ENCODE results near the gene RAD51AP2.
"Not testable (repeated sequence)": the region's sequence is repeated elsewhere in the genome, so short reads cannot be mapped to it uniquely, and the experiment has no call there.

Gene RAD51AP2
- total RNA-seq: 0 reads per million in 2 experiments

- no peak for DNase-seq (ENCODE audit: low read depth)
These were observed at the start of gene RAD51AP2 for GRCh38 chr2:17518212-17519154. Gene RAD51AP2, minus strand, starts transcription at chr2:17518440. Its CDS starts 25 bp downstream, at chr2:17518415.

- not testable (repeated sequence) for DNase-seq (ENCODE audit: low read depth)
These were observed 47.5 kb upstream of the RAD51AP2 start for GRCh38 chr2:17565726-17566125.

- DNase-seq (ENCODE audit: low read depth): no peak
These were observed 40.6 kb upstream of the RAD51AP2 start for GRCh38 chr2:17558878-17559277.

- DNase-seq (ENCODE audit: low read depth): no peak
These were observed 39.8 kb upstream of the RAD51AP2 start for GRCh38 chr2:17558053-17558452.

- no peak for DNase-seq (ENCODE audit: low read depth)
These were observed 39.4 kb upstream of the RAD51AP2 start for GRCh38 chr2:17557596-17557995.

GRCh38 chr2:17555150-17555549 is 36.9 kb upstream of the RAD51AP2 start:
- DNase-seq (ENCODE audit: low read depth): no peak

- no peak for DNase-seq (ENCODE audit: low read depth)
These were observed 32.7 kb upstream of the RAD51AP2 start for GRCh38 chr2:17550907-17551306.

- DNase-seq (ENCODE audit: low read depth): no peak
These were observed 29.5 kb upstream of the RAD51AP2 start for GRCh38 chr2:17547737-17548136.

- no peak for DNase-seq (ENCODE audit: low read depth)
These were observed 29.0 kb upstream of the RAD51AP2 start for GRCh38 chr2:17547237-17547636.

- no peak for DNase-seq (ENCODE audit: low read depth)
These were observed 27.7 kb upstream of the RAD51AP2 start for GRCh38 chr2:17545680-17546613.

GRCh38 chr2:17544256-17544655 is 26.0 kb upstream of the RAD51AP2 start:
- no peak for DNase-seq (ENCODE audit: low read depth)

GRCh38 chr2:17543848-17544247 is 25.6 kb upstream of the RAD51AP2 start:
- no peak for DNase-seq (ENCODE audit: low read depth)

GRCh38 chr2:17543131-17543660 is 25.0 kb upstream of the RAD51AP2 start:
- DNase-seq (ENCODE audit: low read depth): no peak

GRCh38 chr2:17542471-17542870 is 24.2 kb upstream of the RAD51AP2 start:
- DNase-seq (ENCODE audit: low read depth): no peak

GRCh38 chr2:17541531-17541950 is 23.3 kb upstream of the RAD51AP2 start:
- no peak for DNase-seq (ENCODE audit: low read depth)

- DNase-seq (ENCODE audit: low read depth): no peak
These were observed 22.7 kb upstream of the RAD51AP2 start for GRCh38 chr2:17540813-17541530.

- no peak for DNase-seq (ENCODE audit: low read depth)
These were observed 22.0 kb upstream of the RAD51AP2 start, which contains the start of gene VSNL1 for GRCh38 chr2:17540093-17540812. Gene VSNL1, plus strand, starts transcription at chr2:17540696. Its CDS starts 51,379 bp downstream, at chr2:17592075.

GRCh38 chr2:17539611-17540092 is 21.4 kb upstream of the RAD51AP2 start:
- no peak for DNase-seq (ENCODE audit: low read depth)

GRCh38 chr2:17538844-17539554 is 20.8 kb upstream of the RAD51AP2 start:
- DNase-seq (ENCODE audit: low read depth): no peak
